Stimulated activated memory B cell treated with anti-CD40 and anti-IgM and Interleukin-4, amounts not matched to agents 10 μg/mL and 1 μg/mL and 100 μg/mL, for 72 hours (primary cell): ENCODE measurements around the gene ABCB4.
"Not testable (repeated sequence)": the region's sequence is repeated elsewhere in the genome, so short reads cannot be mapped to it uniquely, and the experiment has no call there.

ENCODE experiments used
- ATAC-seq: fragments of 150-1000 bp; cut with Tn5 transposase; 2 replicates; pipeline ENCODE4 v1.10.0; 2021
- H3K27ac Mint-ChIP-seq: one replicate; pipeline ENCODE4 v1.8.0; 2022; ENCODE audit warnings: mild to moderate bottlenecking, mixed read lengths
- H3K27me3 Mint-ChIP-seq: one replicate; pipeline ENCODE4 v1.8.0; 2022; ENCODE audit warnings: mixed read lengths
- H3K36me3 Mint-ChIP-seq: one replicate; pipeline ENCODE4 v1.8.0; 2022; ENCODE audit warnings: mixed read lengths
- H3K4me1 Mint-ChIP-seq: one replicate; pipeline ENCODE4 v1.8.0; 2022; ENCODE audit warnings: mixed read lengths
- H3K4me3 Mint-ChIP-seq: one replicate; pipeline ENCODE4 v1.8.0; 2022; ENCODE audit warnings: mild to moderate bottlenecking, moderate library complexity, mixed read lengths
- H3K9me3 Mint-ChIP-seq: one replicate; pipeline ENCODE4 v1.8.0; 2022; ENCODE audit warnings: mixed read lengths

The ABCB4 gene

GRCh38 chr7:87497482-87497881 is 22.0 kb upstream of the ABCB4 start:
- no peak for ATAC-seq
- H3K27ac Mint-ChIP-seq: no peak overlapping the region
- H3K27me3 Mint-ChIP-seq: no peaks in the 10 kb centered on the region
- H3K9me3 Mint-ChIP-seq: no peaks in the 10 kb centered on the region
- H3K36me3 Mint-ChIP-seq: no peaks in the 10 kb centered on the region
- no peak overlapping the region for H3K4me3 Mint-ChIP-seq
- H3K4me1 Mint-ChIP-seq: peaks cover 15% of the 10 kb centered on the region

- Mint-ChIP-seq H3K36me3 (no peaks in the 10 kb centered on the region), H3K4me3 (no peak overlapping the region), H3K27me3 (no peaks in the 10 kb centered on the region), H3K9me3 (peaks cover 3% of the 10 kb centered on the region), H3K27ac (no peak overlapping the region), H3K4me1 (peaks cover 15% of the 10 kb centered on the region)
- ATAC-seq: no peak
Measured at GRCh38 chr7:87495366-87495765, 19.9 kb upstream of the ABCB4 start.

GRCh38 chr7:87494454-87494853 is 19.0 kb upstream of the ABCB4 start:
- H3K36me3 Mint-ChIP-seq: no peaks in the 10 kb centered on the region
- H3K27ac Mint-ChIP-seq: no peak overlapping the region
- H3K4me3 Mint-ChIP-seq: no peak overlapping the region
- peaks cover 15% of the 10 kb centered on the region for H3K4me1 Mint-ChIP-seq
- no peaks in the 10 kb centered on the region for H3K27me3 Mint-ChIP-seq
- no peak for ATAC-seq
- peaks cover 3% of the 10 kb centered on the region for H3K9me3 Mint-ChIP-seq

- H3K4me3 Mint-ChIP-seq: no peak overlapping the region
- no peak for ATAC-seq
- H3K9me3 Mint-ChIP-seq: no peaks in the 10 kb centered on the region
- no peak overlapping the region for H3K27ac Mint-ChIP-seq
- peaks cover 6% of the 10 kb centered on the region for H3K4me1 Mint-ChIP-seq
- no peaks in the 10 kb centered on the region for H3K36me3 Mint-ChIP-seq
- H3K27me3 Mint-ChIP-seq: no peaks in the 10 kb centered on the region
Measured at GRCh38 chr7:87483131-87483530, 7.7 kb upstream of the ABCB4 start.

- no peak for ATAC-seq
- Mint-ChIP-seq H3K4me3 (no peak overlapping the region), H3K4me1 (peaks cover 6% of the 10 kb centered on the region), H3K27me3 (no peaks in the 10 kb centered on the region), H3K27ac (no peak overlapping the region), H3K36me3 (no peaks in the 10 kb centered on the region), H3K9me3 (no peaks in the 10 kb centered on the region)
Measured at GRCh38 chr7:87482115-87482514, 6.6 kb upstream of the ABCB4 start.

- Mint-ChIP-seq H3K27me3 (no peaks in the 10 kb centered on the region), H3K27ac (no peak overlapping the region), H3K36me3 (no peaks in the 10 kb centered on the region), H3K9me3 (no peaks in the 10 kb centered on the region), H3K4me1 (peaks cover 13% of the 10 kb centered on the region), H3K4me3 (no peak overlapping the region)
- ATAC-seq: no peak
Measured at GRCh38 chr7:87480386-87480785, 4.9 kb upstream of the ABCB4 start.

- no peak for ATAC-seq
- Mint-ChIP-seq H3K27ac (no peak overlapping the region), H3K9me3 (no peaks in the 10 kb centered on the region), H3K4me1 (peaks cover 14% of the 10 kb centered on the region), H3K36me3 (no peaks in the 10 kb centered on the region), H3K4me3 (no peak overlapping the region), H3K27me3 (no peaks in the 10 kb centered on the region)
Measured at GRCh38 chr7:87479951-87480350, 4.5 kb upstream of the ABCB4 start.

GRCh38 chr7:87476179-87476557 is 688 bp upstream of the ABCB4 start:
- peak overlapping the region; percentile 86 for H3K27ac Mint-ChIP-seq
- no peaks in the 10 kb centered on the region for H3K36me3 Mint-ChIP-seq
- no peak for ATAC-seq
- H3K4me1 Mint-ChIP-seq: peaks cover 29% of the 10 kb centered on the region
- H3K4me3 Mint-ChIP-seq: peak overlapping the region; percentile 68
- no peaks in the 10 kb centered on the region for H3K9me3 Mint-ChIP-seq
- H3K27me3 Mint-ChIP-seq: no peaks in the 10 kb centered on the region

GRCh38 chr7:87474533-87475358 is 734 bp downstream of the ABCB4 start:
- Mint-ChIP-seq H3K27me3 (no peaks in the 10 kb centered on the region), H3K9me3 (no peaks in the 10 kb centered on the region), H3K4me3 (peak overlapping the region; percentile 73), H3K36me3 (no peaks in the 10 kb centered on the region), H3K27ac (peak overlapping the region; percentile 86), H3K4me1 (peaks cover 29% of the 10 kb centered on the region)
- ATAC-seq: peak; percentile 91

GRCh38 chr7:87473986-87474385 is 1.5 kb downstream of the ABCB4 start:
- Mint-ChIP-seq H3K36me3 (no peaks in the 10 kb centered on the region), H3K27me3 (no peaks in the 10 kb centered on the region), H3K9me3 (no peaks in the 10 kb centered on the region), H3K27ac (peak overlapping the region; percentile 86), H3K4me1 (peaks cover 35% of the 10 kb centered on the region), H3K4me3 (peak overlapping the region; percentile 73)
- no peak for ATAC-seq

GRCh38 chr7:87473192-87473591 is 2.3 kb downstream of the ABCB4 start:
- Mint-ChIP-seq H3K4me1 (peaks cover 39% of the 10 kb centered on the region), H3K9me3 (no peaks in the 10 kb centered on the region), H3K27ac (peak overlapping the region; percentile 86), H3K4me3 (no peak overlapping the region), H3K36me3 (peaks cover under 1% of the 10 kb centered on the region), H3K27me3 (no peaks in the 10 kb centered on the region)
- ATAC-seq: no peak

GRCh38 chr7:87471473-87471872 is 4.0 kb downstream of the ABCB4 start:
- H3K4me3 Mint-ChIP-seq: no peak overlapping the region
- peaks cover 11% of the 10 kb centered on the region for H3K36me3 Mint-ChIP-seq
- no peaks in the 10 kb centered on the region for H3K27me3 Mint-ChIP-seq
- no peak overlapping the region for H3K27ac Mint-ChIP-seq
- H3K9me3 Mint-ChIP-seq: no peaks in the 10 kb centered on the region
- H3K4me1 Mint-ChIP-seq: peaks cover 55% of the 10 kb centered on the region
- no peak for ATAC-seq

GRCh38 chr7:87469204-87469603 is 6.3 kb downstream of the ABCB4 start:
- ATAC-seq, H3K9me3 Mint-ChIP-seq, H3K4me3 Mint-ChIP-seq, H3K27me3 Mint-ChIP-seq: not testable (repeated sequence)
- H3K36me3 Mint-ChIP-seq: peaks cover 20% of the 10 kb centered on the region
- H3K4me1 Mint-ChIP-seq: peaks cover 48% of the 10 kb centered on the region
- H3K27ac Mint-ChIP-seq: peak overlapping the region; percentile 46

- H3K27ac Mint-ChIP-seq: peak overlapping the region; percentile 32
- H3K36me3 Mint-ChIP-seq: peaks cover 41% of the 10 kb centered on the region
- not testable (repeated sequence) for H3K27me3 Mint-ChIP-seq, H3K9me3 Mint-ChIP-seq, ATAC-seq, H3K4me3 Mint-ChIP-seq
- H3K4me1 Mint-ChIP-seq: peaks cover 34% of the 10 kb centered on the region
Measured at GRCh38 chr7:87465534-87465880, 10.0 kb downstream of the ABCB4 start.

GRCh38 chr7:87464830-87465533 is 10.5 kb downstream of the ABCB4 start:
- H3K36me3 Mint-ChIP-seq: peaks cover 41% of the 10 kb centered on the region
- H3K4me1 Mint-ChIP-seq: peaks cover 34% of the 10 kb centered on the region
- not testable (repeated sequence) for H3K4me3 Mint-ChIP-seq, ATAC-seq, H3K9me3 Mint-ChIP-seq, H3K27me3 Mint-ChIP-seq
- peak overlapping the region; percentile 32 for H3K27ac Mint-ChIP-seq

- Mint-ChIP-seq H3K4me3 (no peak overlapping the region), H3K36me3 (peaks cover 49% of the 10 kb centered on the region), H3K4me1 (peaks cover 28% of the 10 kb centered on the region), H3K27ac (no peak overlapping the region), H3K9me3 (no peaks in the 10 kb centered on the region), H3K27me3 (no peaks in the 10 kb centered on the region)
- no peak for ATAC-seq
Measured at GRCh38 chr7:87463982-87464381, 11.5 kb downstream of the ABCB4 start.
